Measurements from ENCODE around the gene CHN1. TPM values are rescaled to one million over a fixed set of nuclear protein-coding genes. Genes with fewer than 3 reads are reported as not detected.

The CHN1 gene
- polyA plus RNA-seq, 1 donor (not counting 4 experiments of a cell fraction or from before 2014, with no cell fraction given) = 2.3 TPM

GRCh38 chr2:174967086-174967485, 38.1 kb downstream of the CHN1 start:
- Histone ChIP-seq H3K4me1 (ENCODE audit: control insufficient read depth, extremely low read depth, insufficient read depth, low read length) (peaks cover 9% of the 10 kb centered on the region), H3K9me1 (ENCODE audit: control insufficient read depth, extremely low read depth, insufficient read depth, low read length) (no peaks in the 10 kb centered on the region), H2AFZ (ENCODE audit: control insufficient read depth, low read length) (no peak overlapping the region), H4K20me1 (ENCODE audit: control insufficient read depth, extremely low read depth, insufficient read depth, low read length) (no peaks in the 10 kb centered on the region), H3K9ac (ENCODE audit: control insufficient read depth, extremely low read depth, insufficient read depth, low read length) (no peak overlapping the region), H3K36me3 (ENCODE audit: control insufficient read depth in 2 of 2, extremely low read depth in 1 of 2, insufficient read depth in 2 of 2, low read length in 2 of 2) (no peaks in the 10 kb centered on the region), H3K27me3 (ENCODE audit: control insufficient read depth, extremely low read depth, insufficient read depth, low read length) (no peaks in the 10 kb centered on the region), H3K4me3 (ENCODE audit: control insufficient read depth in 2 of 3, extremely low read depth in 1 of 3, insufficient read depth in 2 of 3, low read depth in 1 of 3, low read length in 3 of 3) (no peak overlapping the region), H3K79me2 (ENCODE audit: control insufficient read depth, insufficient read depth, low read length) (no peaks in the 10 kb centered on the region), H3K9me3 (ENCODE audit: control insufficient read depth, low read depth, low read length) (no peaks in the 10 kb centered on the region), H3K4me2 (ENCODE audit: control insufficient read depth, extremely low read depth, insufficient read depth, low read depth, low read length) (no peak overlapping the region), H3K27ac (ENCODE audit: control insufficient read depth, insufficient read depth, low read length) (no peak overlapping the region)
- no peak for DNase-seq (ENCODE audit: low read depth, low spot score)
- no peak for TF ChIP-seq EZH2 (IDR thresholded peaks at IDR 0.05; ENCODE audit: low read length)
- TF ChIP-seq CTCF (optimal IDR thresholded peaks at IDR 0.05 in 1 of 3, IDR thresholded peaks at IDR 0.05 in 1 of 3, conservative IDR thresholded peaks at IDR 0.05 in 1 of 3; ENCODE audit: extremely low read depth in 1 of 3, insufficient read depth in 2 of 3, low read length in 3 of 3) = no peak
- no peak for FAIRE-seq
- dilution Hi-C loops (cut with MboI; ENCODE audit: extremely low pct_ligation_motif_present, low sequenced_read_pairs) = loop anchor here (25.0 kb wide), 1 partner anchor 205 kb away; the partner anchor contains the start of gene CHRNA1

GRCh38 chr2:174965992-174966744, 39.0 kb downstream of the CHN1 start:
- no peak overlapping the region for H3K4me2 ChIP-seq (ENCODE audit: control insufficient read depth, extremely low read depth, insufficient read depth, low read depth, low read length)
- H3K9me1 ChIP-seq (ENCODE audit: control insufficient read depth, extremely low read depth, insufficient read depth, low read length) = no peaks in the 10 kb centered on the region
- H3K79me2 ChIP-seq (ENCODE audit: control insufficient read depth, insufficient read depth, low read length) = no peaks in the 10 kb centered on the region
- no peaks in the 10 kb centered on the region for H3K36me3 ChIP-seq (ENCODE audit: control insufficient read depth in 2 of 2, extremely low read depth in 1 of 2, insufficient read depth in 2 of 2, low read length in 2 of 2)
- no peak overlapping the region for H3K27ac ChIP-seq (ENCODE audit: control insufficient read depth, insufficient read depth, low read length)
- no peaks in the 10 kb centered on the region for H4K20me1 ChIP-seq (ENCODE audit: control insufficient read depth, extremely low read depth, insufficient read depth, low read length)
- no peaks in the 10 kb centered on the region for H3K27me3 ChIP-seq (ENCODE audit: control insufficient read depth, extremely low read depth, insufficient read depth, low read length)
- TF ChIP-seq CTCF (optimal IDR thresholded peaks at IDR 0.05 in 1 of 3, IDR thresholded peaks at IDR 0.05 in 1 of 3, conservative IDR thresholded peaks at IDR 0.05 in 1 of 3; ENCODE audit: extremely low read depth in 1 of 3, insufficient read depth in 2 of 3, low read length in 3 of 3) (no peak), EZH2 (IDR thresholded peaks at IDR 0.05; ENCODE audit: low read length) (no peak)
- peaks cover under 1% of the 10 kb centered on the region for H3K4me1 ChIP-seq (ENCODE audit: control insufficient read depth, extremely low read depth, insufficient read depth, low read length)
- FAIRE-seq (no peak), DNase-seq (ENCODE audit: low read depth, low spot score) (no peak)
- H3K4me3 ChIP-seq (ENCODE audit: control insufficient read depth in 2 of 3, extremely low read depth in 1 of 3, insufficient read depth in 2 of 3, low read depth in 1 of 3, low read length in 3 of 3) = no peak overlapping the region
- H3K9ac ChIP-seq (ENCODE audit: control insufficient read depth, extremely low read depth, insufficient read depth, low read length) = no peak overlapping the region
- no peak overlapping the region for H2AFZ ChIP-seq (ENCODE audit: control insufficient read depth, low read length)
- dilution Hi-C loops (cut with MboI; ENCODE audit: extremely low pct_ligation_motif_present, low sequenced_read_pairs) = loop anchor here (25.0 kb wide), 1 partner anchor 204 kb away; the partner anchor contains the start of gene CHRNA1
- no peaks in the 10 kb centered on the region for H3K9me3 ChIP-seq (ENCODE audit: control insufficient read depth, low read depth, low read length)
